Endothelial cell (in vitro differentiated cells): ENCODE measurements around the gene LHFPL4. TPM values are rescaled to one million over a fixed set of nuclear protein-coding genes. Genes with fewer than 3 reads are reported as not detected.

Source experiments
- DNase-seq: peaks from one replicate; pipeline ENCODE4 v3.0.0; 2021; ENCODE audit warnings: low spot score
- H3K27ac Mint-ChIP-seq: one replicate; pipeline ENCODE4 v1.8.0; 2021; ENCODE audit warnings: mixed read lengths, inconsistent platforms; ENCODE audit not compliant: unreplicated experiment
- H3K27me3 Mint-ChIP-seq: one replicate; pipeline ENCODE4 v1.8.0; 2021; ENCODE audit warnings: mild to moderate bottlenecking, moderate library complexity, mixed read lengths, inconsistent platforms; ENCODE audit not compliant: unreplicated experiment
- H3K36me3 Mint-ChIP-seq: one replicate; pipeline ENCODE4 v1.8.0; 2021; ENCODE audit warnings: mild to moderate bottlenecking, low read depth, mixed read lengths, inconsistent platforms; ENCODE audit not compliant: unreplicated experiment
- H3K4me1 Mint-ChIP-seq: one replicate; pipeline ENCODE4 v1.8.0; 2021; ENCODE audit warnings: mild to moderate bottlenecking, mixed read lengths, inconsistent platforms; ENCODE audit not compliant: unreplicated experiment
- H3K4me3 Mint-ChIP-seq: one replicate; pipeline ENCODE4 v1.8.0; 2021; ENCODE audit warnings: mild to moderate bottlenecking, mixed read lengths, inconsistent platforms; ENCODE audit not compliant: unreplicated experiment
- H3K9me3 Mint-ChIP-seq: one replicate; pipeline ENCODE4 v1.8.0; 2021; ENCODE audit warnings: mixed read lengths, inconsistent platforms; ENCODE audit not compliant: unreplicated experiment
- total RNA-seq: library from RNA; stranded (reverse); fragmentation: NEBNext Ultra II Directional; extraction: Animal tissue kit (Norgen Biotek cat#: 25700); gene quantifications from one replicate; pipeline ENCODE4 v1.2.1, GENCODE V29; 2021; ENCODE audit not compliant: unreplicated experiment
- TF ChIP-seq, protein P1 (sequence below): fragments of 200-600 bp; sonication (generic); IDR thresholded peaks from one replicate; pipeline ENCODE4 v1.5.0; 2021; ENCODE audit warnings: antibody characterized with exemption; ENCODE audit not compliant: unreplicated experiment

Gene LHFPL4
- total RNA-seq, 1 donor from 2014 or later, result 0.08 TPM

DNA sequence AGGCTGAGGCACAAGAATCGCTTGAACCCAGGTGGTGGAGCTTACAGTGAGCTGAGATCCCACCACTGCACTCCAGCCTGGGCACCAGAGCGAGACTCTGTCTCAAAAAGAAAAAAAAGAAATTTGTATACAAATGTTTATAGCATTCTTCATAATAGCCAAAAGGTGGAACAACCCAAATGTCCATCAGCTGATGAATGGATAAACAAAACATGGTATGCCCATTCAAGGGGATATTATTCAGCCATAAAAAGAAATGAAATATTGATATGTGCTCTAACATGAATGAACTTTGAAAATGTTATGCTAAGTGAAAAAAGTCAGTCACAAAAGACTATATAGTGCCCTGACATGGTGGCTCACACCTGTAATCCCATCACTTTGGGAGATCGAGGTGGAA, 11.4 kb downstream of the LHFPL4 start:
- no peak overlapping the region for H3K4me3 Mint-ChIP-seq
- H3K9me3 Mint-ChIP-seq, result no peaks in the 10 kb centered on the region
- H3K27me3 Mint-ChIP-seq, result peaks cover 3% of the 10 kb centered on the region
- H3K27ac Mint-ChIP-seq, result no peak overlapping the region
- no peak for DNase-seq
- TF ChIP-seq, protein P1, sequence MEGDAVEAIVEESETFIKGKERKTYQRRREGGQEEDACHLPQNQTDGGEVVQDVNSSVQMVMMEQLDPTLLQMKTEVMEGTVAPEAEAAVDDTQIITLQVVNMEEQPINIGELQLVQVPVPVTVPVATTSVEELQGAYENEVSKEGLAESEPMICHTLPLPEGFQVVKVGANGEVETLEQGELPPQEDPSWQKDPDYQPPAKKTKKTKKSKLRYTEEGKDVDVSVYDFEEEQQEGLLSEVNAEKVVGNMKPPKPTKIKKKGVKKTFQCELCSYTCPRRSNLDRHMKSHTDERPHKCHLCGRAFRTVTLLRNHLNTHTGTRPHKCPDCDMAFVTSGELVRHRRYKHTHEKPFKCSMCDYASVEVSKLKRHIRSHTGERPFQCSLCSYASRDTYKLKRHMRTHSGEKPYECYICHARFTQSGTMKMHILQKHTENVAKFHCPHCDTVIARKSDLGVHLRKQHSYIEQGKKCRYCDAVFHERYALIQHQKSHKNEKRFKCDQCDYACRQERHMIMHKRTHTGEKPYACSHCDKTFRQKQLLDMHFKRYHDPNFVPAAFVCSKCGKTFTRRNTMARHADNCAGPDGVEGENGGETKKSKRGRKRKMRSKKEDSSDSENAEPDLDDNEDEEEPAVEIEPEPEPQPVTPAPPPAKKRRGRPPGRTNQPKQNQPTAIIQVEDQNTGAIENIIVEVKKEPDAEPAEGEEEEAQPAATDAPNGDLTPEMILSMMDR, result no peak
- no peaks in the 10 kb centered on the region for H3K36me3 Mint-ChIP-seq
- no peaks in the 10 kb centered on the region for H3K4me1 Mint-ChIP-seq

DNA sequence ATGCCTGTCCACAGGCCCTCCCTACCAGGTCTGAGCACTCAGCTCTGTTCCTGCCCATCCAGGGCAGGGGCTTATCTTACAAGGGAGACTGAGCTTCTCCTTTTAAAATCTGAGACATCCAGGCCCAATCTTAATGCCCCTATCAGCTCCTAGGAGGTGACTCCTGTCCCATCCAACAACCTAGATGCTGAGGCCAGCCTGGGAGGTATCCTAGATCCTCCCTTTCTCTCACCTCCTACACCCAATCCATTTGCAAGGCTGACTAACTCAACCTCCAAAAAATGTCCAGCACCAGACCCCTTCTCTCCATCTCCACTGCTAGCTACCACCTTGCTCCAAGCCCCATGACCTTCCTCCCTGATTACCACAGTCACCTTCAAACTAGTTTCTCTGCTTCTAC, 17.4 kb downstream of the LHFPL4 start:
- H3K36me3 Mint-ChIP-seq, result no peaks in the 10 kb centered on the region
- DNase-seq, result no peak
- H3K27me3 Mint-ChIP-seq, result peaks cover 1% of the 10 kb centered on the region
- H3K4me1 Mint-ChIP-seq, result no peaks in the 10 kb centered on the region
- no peak overlapping the region for H3K27ac Mint-ChIP-seq
- TF ChIP-seq, protein P1, result no peak
- H3K4me3 Mint-ChIP-seq, result no peak overlapping the region
- H3K9me3 Mint-ChIP-seq, result no peaks in the 10 kb centered on the region

- TF ChIP-seq, protein P1, result no peak
- Mint-ChIP-seq H3K4me3 (no peak overlapping the region), H3K27ac (no peak overlapping the region), H3K9me3 (no peaks in the 10 kb centered on the region), H3K27me3 (peaks cover 1% of the 10 kb centered on the region), H3K4me1 (no peaks in the 10 kb centered on the region), H3K36me3 (no peaks in the 10 kb centered on the region)
- DNase-seq, result no peak
Measured at GRCh38 chr3:9534429-9534828, 19.2 kb downstream of the LHFPL4 start.

DNA sequence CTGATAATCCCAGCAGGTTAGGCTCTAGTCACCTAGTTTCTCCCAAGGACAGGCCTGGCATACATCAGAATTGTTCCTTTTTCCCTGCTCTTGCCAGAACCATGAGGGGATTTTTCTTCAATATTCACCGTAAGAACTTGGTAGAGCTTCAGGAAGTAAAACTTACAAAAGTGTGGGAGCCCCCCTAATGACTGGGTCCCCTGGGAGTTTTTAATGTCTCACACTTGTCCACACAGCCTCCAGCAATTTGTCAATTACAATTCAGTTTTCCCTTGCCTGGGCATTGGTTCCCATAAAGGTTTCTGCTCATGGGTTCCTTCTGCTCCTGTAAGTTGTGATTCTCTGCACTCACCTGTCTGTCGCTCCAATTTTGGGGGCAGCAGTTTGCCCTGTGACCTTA, 28.5 kb downstream of the LHFPL4 start:
- Mint-ChIP-seq H3K4me3 (no peak overlapping the region), H3K27ac (no peak overlapping the region), H3K4me1 (no peaks in the 10 kb centered on the region), H3K9me3 (no peaks in the 10 kb centered on the region), H3K36me3 (no peaks in the 10 kb centered on the region), H3K27me3 (no peaks in the 10 kb centered on the region)
- no peak for DNase-seq
- TF ChIP-seq, protein P1, result no peak

- Mint-ChIP-seq H3K36me3 (no peaks in the 10 kb centered on the region), H3K27me3 (no peaks in the 10 kb centered on the region), H3K27ac (no peak overlapping the region), H3K4me3 (no peak overlapping the region), H3K4me1 (no peaks in the 10 kb centered on the region), H3K9me3 (no peaks in the 10 kb centered on the region)
- DNase-seq, result no peak
- TF ChIP-seq, protein P1, result no peak
Measured at GRCh38 chr3:9514956-9515355, 38.7 kb downstream of the LHFPL4 start.
